GM19324 (cell line): ENCODE data around the gene BOLA1.
"Not testable (repeated sequence)": the region's sequence is repeated elsewhere in the genome, so short reads cannot be mapped to it uniquely, and the experiment has no call there.

Experiments
- ATAC-seq: cut with Tn5 transposase; IDR thresholded peaks from one replicate; pipeline ENCODE4 v1.9.1; 2021; ENCODE audit warnings: mild to moderate bottlenecking, moderate library complexity; ENCODE audit not compliant: unreplicated experiment, low FRiP score

Gene BOLA1, protein sequence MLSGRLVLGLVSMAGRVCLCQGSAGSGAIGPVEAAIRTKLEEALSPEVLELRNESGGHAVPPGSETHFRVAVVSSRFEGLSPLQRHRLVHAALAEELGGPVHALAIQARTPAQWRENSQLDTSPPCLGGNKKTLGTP

DNA sequence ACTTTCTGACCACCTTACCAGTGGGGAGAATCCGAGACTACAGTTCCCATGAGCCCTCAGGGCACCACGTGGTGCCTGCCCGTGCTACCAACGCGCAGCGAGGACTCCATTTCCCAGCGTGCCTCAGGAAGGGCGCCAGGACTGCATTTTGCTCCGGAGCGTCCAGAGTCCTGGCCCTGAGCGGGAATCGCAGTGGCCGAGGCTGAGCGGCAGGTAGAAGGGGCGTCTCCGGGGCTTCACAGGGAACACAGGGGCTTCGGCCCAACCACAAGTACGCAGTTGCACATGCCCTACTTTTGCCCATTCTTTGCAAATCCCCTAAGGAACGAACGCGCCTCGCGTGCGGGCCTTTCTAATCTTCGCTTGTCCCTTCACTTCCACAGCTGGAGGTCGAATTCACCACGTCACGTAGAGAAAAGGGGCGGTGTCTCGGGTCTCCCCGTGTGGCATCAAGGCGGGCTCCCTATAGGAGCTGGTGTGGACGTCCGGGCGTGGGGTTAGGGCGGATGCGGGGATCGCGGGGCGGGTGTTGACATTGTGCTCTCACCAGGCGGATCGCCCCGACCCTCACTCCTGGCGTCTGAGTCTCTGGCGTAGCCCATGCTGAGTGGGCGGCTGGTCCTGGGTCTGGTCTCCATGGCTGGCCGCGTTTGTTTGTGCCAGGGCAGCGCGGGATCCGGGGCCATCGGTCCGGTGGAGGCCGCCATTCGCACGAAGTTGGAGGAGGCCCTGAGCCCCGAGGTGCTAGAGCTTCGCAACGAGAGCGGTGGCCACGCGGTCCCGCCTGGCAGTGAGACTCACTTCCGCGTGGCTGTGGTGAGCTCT, at the start of gene BOLA1:
Gene BOLA1 (plus strand): TSS at position 109 of the 825 bp plus-strand sequence. CDS start 492 bp downstream, at position 601.
- ATAC-seq, result peak; percentile 96

DNA sequence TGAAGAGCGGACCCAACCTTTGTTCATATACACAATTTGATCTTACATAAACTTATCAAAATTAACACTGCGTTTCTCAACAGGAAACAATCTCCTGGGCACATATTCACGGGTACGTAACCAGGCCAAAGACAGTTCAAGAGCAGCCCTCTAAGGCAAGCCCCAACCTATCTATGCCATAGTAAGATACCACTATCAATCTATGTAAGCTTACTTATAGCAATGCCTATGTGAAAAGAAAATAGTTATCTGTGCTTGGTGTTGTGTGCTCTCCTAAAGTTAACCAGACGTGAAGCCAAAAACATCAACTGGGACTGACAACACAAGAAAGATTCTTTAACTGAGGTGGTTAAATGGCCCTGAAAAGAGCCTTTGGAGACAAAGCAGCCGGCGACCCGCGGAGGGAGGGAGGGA, 49.4 kb upstream of the BOLA1 start:
- no peak for ATAC-seq

DNA sequence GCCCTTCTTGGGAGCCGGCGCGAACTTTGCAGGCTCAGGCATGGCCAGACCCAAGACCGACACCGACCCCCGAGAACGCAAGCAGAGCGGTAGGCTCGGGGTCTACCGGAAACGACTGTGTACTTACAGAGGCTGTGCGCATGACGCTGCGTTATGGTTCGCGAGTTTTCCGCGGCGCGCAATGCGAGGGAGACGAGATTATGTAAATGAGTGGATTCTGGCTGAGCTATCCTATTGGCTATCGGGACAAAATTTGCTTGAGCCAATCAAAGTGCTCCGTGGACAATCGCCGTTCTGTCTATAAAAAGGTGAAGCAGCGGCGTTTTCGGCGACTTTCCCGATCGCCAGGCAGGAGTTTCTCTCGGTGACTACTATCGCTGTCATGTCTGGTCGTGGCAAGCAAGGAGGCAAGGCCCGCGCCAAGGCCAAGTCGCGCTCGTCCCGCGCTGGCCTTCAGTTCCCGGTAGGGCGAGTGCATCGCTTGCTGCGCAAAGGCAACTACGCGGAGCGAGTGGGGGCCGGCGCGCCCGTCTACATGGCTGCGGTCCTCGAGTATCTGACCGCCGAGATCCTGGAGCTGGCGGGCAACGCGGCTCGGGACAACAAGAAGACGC, 48.5 kb upstream of the BOLA1 start:
- ATAC-seq, result peak; percentile 69

DNA sequence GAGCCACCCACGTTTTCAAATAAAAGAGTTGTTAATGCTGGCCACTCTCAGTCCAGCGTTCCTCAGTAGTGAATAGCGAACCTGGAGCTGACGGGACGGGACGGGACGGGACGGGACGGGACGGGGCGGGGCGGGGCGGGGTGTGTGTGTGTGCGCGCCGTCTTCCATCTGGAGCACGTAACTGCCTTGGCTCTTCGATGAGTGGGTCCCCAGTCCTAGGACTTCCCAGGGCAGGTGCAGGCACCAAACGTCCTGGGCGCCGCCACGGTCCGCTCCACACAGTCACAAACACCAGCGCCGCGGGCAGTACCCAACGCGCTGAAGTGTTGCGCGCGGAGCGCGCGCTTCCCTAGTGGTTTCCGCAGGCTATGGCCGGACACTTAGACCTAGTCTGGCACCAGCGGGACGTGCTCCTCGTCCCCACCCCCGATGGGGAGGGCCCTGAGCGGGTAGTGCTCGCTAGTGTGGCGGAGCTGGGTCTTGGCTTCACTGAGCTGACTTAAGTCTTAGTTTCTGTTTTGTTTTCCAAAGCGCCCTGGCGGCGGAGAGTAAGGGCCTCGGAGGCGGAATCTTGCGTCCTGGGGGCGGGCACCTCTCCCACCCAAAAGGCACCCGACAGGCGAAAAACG, 47.7 kb upstream of the BOLA1 start:
- ATAC-seq, result peak; percentile 38

DNA sequence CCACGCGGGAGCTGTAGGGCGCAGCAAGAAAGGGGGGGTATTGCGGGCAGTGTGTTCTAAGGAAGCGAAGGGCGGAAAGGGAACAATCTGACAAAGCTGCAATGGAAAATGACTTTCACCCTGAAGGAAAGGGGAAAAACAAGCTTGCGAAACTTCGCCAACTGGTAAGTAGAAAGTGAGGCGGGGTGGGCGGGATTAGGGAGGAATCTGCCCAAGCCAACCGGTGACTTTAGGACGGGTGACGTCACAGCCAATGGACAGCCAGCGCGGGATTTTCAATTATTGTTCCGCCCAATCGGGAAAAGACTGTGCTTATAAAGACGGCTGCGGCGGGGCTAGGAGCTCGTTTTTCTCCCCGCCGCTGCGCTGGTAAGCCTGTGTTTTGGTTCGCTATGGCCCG, 47.1 kb upstream of the BOLA1 start:
- ATAC-seq, result peak; percentile 31

DNA sequence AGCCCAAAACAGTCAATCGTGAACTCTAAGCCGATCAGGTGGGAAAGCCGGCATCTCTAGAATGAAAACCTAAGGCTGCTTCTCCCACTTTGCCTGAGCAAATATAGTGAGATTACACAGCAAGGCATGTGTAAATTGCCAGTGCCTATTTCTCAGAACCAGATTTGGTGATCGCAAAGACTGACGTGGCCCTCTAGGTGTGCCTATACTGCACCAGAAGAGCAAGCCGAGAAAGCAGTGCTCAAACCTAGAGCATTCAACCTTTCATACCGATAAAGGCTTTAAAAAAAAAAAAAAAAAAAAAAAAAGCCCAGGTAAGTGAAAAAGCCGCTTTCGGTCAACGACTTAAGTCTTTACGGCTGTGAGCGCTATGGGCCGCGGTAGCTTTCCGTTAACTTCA, 39.1 kb upstream of the BOLA1 start:
- ATAC-seq, result peak; percentile 17

DNA sequence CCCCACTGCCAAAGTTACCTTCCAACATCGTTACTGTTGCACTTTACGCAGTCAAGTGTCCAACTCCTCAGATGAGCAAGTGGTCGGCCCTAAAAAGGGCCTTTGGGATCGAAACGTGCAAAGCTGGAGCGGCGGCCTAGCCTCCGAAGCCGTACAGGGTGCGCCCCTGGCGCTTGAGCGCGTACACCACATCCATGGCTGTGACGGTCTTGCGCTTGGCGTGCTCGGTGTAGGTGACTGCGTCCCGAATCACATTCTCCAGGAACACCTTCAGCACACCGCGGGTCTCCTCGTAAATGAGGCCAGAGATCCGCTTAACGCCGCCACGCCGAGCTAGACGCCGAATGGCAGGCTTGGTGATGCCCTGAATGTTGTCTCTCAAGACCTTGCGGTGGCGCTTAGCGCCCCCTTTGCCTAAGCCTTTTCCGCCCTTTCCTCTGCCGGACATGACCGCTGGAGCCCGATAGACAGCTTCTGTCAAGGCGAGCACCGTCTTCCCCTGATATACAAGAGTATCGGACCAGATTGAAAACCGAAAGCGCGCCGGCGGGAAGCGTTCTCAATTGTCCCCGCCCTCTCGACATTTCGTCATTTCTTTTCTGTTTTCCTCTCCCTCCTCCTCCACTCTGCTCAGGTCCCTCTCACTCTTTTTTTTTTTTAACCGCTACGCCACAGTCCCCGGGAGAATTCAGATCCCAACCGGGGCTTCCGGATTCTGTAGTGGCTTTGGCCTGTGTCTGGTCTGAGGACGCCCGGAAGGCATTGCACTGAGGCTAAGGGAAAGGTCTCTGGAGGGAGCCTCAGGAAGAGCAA, 38.5 kb upstream of the BOLA1 start:
- ATAC-seq, result peak; percentile 73

DNA sequence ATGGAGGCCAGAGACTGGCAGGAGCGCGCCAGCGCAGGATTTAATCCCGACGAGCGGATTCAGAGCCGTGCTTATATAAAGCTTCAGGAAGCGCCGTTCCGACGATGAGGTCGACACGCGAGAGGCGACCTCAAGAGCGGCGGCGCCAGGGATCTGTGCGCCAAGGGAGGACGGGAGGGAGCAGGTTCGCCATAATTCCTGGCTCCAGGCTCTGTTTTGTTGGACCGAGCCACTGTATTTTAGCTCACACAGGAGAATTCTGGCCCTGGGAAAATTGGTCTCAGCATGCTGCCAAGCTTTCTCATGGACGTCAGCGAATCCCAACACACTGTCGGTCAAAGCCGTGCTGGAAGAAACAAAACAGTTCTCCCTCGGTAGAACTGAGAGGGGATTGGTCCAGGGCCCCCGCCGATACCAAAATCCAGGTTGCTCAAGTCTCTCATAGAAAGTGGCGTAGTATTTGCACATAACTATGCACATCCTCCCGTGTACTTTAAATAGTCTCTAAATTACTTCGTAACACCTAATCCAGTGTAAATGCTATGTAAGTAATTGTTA, 37.8 kb upstream of the BOLA1 start:
- ATAC-seq, result not testable (repeated sequence)

DNA sequence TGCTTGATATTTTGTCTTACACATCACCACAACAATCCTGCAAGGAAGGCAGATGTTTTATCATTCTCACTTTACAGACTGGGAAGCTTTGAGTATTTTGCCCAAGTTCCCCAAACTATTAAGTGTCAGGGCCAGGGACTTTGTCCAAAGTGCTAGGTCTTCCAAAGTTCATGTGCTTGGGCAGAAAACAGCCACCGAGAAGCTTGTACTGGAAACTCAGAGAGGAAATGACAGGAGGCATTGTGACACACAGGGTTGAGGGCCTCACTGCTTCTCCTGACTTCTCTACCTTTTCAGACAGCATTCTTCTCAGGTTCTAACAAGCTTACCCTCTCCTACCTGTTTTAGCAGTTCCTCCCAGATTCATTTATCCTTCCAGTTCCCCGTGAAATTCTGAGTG, 32.5 kb upstream of the BOLA1 start:
- ATAC-seq, result not testable (repeated sequence)

DNA sequence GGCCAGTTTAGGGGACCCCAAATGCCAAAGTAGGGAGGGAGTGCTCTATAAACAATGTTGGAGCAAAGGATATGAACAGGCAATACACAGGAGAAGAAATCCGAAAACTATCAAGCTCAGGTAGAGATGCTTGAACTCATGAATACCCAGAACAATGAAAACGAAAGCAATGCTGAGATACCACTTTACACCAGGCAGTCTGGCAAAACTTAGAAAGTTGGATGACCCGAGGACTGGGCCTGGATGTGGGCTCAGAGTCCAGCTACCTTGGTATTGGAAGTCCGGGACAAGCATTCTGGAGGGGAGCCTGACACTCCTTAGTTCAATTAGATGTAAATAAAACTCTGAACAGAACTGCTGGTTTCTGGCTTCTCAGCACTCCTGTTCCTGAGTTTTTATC, 26.3 kb upstream of the BOLA1 start:
- ATAC-seq, result not testable (repeated sequence)

DNA sequence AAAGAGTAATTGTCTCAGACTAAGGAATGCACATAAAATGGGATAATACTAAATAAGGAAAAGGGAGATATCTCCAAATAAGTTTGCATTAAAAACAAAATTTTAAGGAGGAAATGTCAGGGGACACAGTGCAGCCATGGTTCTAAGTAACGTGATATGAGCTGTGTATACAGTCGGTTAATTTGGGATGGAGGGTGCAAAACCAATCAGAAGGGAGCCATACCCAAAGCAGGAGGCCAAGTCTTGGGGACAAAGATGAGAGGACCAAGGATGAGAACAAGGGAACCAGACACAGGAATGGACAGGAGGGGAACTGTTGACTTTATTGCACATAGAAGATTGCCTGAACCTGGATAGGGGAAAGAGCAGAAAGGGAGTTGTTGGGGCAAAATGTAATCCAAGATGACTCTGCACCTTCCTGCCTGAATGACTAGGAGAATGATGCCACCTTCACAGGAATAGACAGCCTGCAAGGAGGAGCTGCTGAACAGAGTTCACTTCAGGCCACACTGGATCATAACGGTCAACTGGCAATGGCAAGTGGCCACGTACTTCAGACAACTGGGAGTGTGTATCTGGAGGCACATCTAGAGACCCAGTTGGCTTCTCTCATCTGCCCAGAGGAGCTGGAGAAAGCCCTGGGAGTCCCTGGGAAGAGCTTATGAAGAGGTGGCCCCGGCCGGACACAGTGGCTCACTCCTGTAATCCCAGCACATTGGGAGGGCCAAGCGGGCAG, 22.0 kb upstream of the BOLA1 start:
- no peak for ATAC-seq

DNA sequence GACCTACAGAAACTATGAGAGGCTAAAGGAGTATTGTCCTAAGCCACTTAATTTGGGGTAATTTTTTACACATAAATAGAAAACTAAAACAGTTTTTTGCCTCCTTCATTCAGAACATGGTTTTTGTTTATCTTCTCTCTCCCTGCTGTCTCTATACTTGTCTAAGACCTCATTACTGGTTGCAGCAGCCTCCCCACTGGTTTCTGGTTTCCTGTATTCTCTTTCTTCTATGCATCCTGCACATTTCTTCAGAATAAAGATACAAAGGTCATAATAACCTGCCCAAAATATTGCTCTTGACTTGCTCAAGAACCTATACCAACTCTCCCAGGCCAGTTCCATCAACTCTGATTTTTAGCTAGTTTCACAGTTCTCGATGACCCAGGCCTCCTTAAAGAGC, 19.8 kb upstream of the BOLA1 start:
- no peak for ATAC-seq

DNA sequence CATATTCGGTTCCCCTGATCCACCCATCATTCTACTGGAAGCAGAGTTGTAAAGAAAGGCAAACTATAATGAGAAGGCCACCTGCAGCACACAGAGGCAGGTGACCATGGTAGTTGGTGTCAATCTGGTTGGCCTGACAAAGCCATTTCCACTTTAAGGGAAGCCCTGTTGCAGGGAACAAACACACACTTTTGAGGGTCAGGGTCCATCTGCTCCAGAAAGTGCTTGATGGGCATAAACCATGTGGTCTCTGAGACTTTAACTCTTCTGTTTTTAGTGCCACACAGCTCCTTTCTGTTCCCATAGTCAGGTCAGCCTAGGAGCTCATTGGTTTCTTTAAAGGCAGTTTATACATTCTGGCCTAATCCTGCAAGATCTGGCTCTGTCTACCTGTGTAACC, 17.5 kb upstream of the BOLA1 start:
- no peak for ATAC-seq

DNA sequence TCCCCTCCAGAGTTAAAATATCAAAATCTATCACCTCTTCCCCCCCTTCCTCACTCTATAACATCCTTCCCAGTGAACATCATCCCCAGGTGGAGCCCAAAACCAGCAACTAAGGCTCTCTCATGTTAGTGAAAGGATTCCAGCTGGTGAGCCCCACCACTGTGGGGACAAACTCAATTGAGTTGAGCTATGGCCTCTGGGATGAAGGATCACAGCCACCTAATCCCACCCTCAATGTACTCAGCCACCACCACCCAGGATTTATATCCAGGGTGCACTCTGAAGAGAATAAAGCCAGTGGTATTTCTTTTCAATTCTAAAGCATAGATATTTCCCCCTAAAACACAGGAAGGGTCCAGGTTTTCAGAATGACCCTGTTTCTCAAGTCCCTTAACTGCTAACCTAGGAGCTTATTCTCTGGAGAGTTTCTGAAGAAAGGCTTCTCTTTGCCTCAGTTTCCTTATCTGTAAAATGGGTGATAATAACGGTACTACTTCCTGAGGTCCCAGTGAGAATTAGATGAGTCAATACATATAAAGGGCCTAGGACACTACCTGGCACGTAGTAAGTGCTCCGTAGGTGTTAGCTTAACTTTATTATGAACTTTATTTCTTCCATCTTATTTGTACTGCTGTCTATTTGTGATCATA, 15.6 kb upstream of the BOLA1 start:
- no peak for ATAC-seq

DNA sequence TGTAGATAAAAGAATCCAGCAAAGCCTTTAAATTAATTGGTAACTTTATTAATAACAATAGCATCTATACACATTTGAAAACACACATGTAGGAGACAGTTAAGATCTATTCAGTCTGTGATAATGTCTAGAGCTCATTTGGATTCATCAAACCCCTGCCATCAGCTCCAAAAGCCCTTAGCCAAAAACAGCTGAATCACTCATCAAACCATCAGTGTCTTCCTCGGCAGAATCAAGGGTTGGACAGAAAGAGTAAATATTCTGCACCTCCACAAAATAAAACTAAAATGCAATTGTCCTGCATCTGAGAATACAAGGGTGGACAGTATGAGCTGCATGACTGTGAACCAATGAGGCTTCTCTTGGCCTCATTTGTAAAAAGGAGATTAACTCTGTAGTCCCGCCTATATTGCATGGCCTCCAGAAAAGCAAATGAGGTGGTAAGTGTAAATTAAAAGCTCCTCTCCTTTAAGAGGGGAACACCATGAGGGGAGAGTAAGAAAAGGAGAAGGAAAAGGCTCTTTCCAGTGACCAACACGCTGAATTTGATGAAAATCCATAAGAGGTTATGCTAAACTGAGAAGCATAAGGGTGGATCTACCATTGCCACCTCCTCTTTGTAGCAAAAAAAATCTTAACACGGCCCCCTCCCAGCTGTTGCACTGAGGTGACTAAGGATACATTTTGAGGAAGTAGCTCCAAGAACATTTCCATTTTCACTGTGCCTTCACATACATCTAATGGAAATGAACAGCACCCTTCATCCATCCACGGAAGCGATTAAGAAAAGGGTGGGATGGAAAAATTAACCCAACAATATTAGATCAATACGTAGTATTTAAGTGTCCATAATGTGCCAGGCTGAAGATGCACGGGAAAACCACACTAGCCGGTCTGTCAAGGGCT, 14.7 kb upstream of the BOLA1 start:
- ATAC-seq, result no peak

DNA sequence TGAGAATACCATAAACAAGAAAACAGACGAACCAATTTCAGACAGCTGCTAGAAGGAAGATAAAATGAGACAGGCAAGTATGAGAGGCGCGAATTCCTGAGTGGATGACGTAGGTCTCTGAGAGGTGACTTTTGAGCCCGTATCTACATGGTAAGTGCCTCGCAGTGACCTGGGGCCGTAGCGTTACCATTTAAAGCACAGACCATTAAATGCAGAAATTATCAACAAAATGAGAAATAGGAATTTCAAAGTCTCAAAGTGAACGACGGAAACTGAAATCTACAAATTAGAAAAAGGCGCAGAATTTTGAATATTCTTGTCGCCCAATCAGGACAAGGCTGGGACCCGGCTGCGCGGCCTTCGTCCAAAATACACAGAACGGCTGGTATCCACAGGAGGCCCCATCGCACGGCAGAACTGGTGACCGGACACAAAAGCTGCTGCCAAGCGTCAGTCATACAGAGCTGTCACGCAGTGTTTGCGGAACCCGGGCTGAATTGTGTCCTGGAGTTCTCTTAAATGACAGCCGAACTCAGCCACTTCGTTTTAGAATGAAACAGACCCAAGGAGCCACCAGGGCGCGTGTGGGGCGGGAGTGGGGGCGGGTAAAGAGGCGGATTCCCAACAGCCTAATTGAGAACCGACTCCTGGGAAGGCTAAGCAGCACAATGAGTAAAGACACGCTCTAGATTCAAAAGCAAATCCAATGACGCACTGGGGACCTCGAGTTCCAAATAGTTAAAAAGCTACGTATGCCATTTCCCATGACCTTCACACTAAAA, 13.8 kb upstream of the BOLA1 start:
- no peak for ATAC-seq

DNA sequence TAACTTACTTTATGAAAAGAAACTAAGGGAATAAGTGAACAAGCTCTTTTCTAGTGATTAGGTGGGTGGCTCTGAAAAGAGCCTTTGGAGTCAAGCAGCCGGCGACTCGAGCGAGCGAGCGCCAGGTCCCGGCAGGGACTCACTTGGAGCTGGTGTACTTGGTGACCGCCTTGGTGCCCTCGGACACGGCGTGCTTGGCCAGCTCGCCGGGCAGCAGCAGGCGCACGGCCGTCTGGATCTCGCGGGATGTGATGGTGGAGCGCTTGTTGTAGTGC, 13.3 kb upstream of the BOLA1 start:
- not testable (repeated sequence) for ATAC-seq
